ENCODE measurements around the gene GNAQ. TPM values are rescaled to one million over a fixed set of nuclear protein-coding genes. Genes with fewer than 3 reads are reported as not detected.

GNAQ gene
- total RNA-seq, 2 experiments from 2014 or later = 17.8 to 18.1 TPM

DNA sequence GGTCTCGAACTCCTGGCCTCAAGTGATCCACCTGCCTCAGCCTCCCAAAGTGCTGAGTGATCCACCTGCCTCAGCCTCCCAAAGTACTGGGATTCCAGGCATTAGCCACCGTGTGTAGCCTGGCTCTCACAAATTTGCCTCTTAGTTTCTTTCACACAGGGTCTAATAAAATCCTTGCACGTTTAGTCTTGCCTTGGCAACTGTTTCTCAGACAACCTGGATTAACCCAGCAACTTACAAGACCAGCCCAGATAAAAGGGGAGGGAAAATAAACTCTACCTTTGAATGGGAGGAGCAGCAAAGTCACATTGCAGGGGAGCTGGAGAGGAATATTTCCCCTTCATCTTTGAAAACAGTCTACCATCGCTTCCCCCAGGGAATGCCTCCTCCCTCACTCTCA, 354.2 kb downstream of the GNAQ start:
- intact Hi-C loops (cut with micrococcal nuclease) = no loop called here
- ChIA-PET CTCF (no interaction called here), POLR2A (no interaction called here)
- H3K9me3 Mint-ChIP-seq = no peaks in the 10 kb centered on the region
- H3K36me3 Mint-ChIP-seq (ENCODE audit: low read depth) = no peaks in the 10 kb centered on the region
- H3K27me3 Mint-ChIP-seq = no peaks in the 10 kb centered on the region
- no peak for DNase-seq
- TF ChIP-seq, protein P1, sequence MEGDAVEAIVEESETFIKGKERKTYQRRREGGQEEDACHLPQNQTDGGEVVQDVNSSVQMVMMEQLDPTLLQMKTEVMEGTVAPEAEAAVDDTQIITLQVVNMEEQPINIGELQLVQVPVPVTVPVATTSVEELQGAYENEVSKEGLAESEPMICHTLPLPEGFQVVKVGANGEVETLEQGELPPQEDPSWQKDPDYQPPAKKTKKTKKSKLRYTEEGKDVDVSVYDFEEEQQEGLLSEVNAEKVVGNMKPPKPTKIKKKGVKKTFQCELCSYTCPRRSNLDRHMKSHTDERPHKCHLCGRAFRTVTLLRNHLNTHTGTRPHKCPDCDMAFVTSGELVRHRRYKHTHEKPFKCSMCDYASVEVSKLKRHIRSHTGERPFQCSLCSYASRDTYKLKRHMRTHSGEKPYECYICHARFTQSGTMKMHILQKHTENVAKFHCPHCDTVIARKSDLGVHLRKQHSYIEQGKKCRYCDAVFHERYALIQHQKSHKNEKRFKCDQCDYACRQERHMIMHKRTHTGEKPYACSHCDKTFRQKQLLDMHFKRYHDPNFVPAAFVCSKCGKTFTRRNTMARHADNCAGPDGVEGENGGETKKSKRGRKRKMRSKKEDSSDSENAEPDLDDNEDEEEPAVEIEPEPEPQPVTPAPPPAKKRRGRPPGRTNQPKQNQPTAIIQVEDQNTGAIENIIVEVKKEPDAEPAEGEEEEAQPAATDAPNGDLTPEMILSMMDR (IDR thresholded peaks at IDR 0.05) = no peak
- no peak overlapping the region for H3K27ac Mint-ChIP-seq
- no peak overlapping the region for H3K4me3 Mint-ChIP-seq
- H3K4me1 Mint-ChIP-seq (ENCODE audit: low read depth) = no peaks in the 10 kb centered on the region
- no peak for ATAC-seq

DNA sequence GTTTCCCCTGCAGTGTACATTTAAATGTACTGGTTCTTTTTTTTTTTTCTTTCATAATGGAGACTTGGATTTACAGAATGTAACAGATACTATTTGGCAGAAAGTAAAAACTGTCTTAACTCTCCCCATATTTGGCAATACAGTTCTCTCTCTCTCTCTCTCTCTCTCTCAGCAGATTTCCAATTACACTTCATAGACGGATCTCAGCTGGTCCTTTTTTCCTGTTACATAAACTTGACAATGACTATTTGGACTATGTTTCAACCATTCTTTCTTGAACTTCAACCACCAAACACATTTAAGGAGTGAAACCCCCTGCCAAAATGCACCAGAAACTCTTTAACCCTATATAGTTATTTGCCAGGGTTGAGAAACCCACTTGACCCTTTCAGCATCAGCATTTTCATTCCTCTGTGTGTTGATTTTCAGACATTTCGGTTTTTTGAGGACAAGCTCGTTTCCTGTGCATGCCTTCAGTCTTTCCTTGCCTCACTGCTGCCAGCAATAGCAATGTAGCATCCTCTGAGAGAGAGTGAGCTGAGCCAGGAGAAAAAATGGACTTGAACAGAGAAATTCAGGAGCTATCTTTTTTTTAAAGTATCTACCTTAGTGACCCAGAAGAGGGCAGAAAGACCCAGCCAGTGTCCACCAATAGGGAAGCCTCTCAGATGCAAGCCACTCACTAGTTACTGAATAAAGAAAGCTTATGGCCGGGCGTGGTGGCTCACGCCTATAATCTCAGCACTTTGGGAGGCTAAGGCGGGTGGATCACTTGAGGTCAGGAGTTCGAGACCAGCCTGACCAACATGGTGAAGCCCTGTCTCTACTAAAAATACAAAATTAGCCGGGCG, 357.4 kb downstream of the GNAQ start:
- ChIA-PET POLR2A (interaction anchor here (0.6 to 0.7 kb wide), 2 partner anchors 63 to 272 kb away, joined by 3 read pairs; no protein-coding TSS in a partner anchor), CTCF (interaction anchor here (0.6 to 1.8 kb wide), 5 partner anchors 14 to 241 kb away, joined by 3 to 4 read pairs (median 3); no protein-coding TSS in a partner anchor)
- DNase-seq = no peak
- Mint-ChIP-seq H3K4me1 (ENCODE audit: low read depth) (no peaks in the 10 kb centered on the region), H3K27ac (no peak overlapping the region), H3K36me3 (ENCODE audit: low read depth) (no peaks in the 10 kb centered on the region), H3K4me3 (no peak overlapping the region), H3K27me3 (peaks cover 2% of the 10 kb centered on the region), H3K9me3 (no peaks in the 10 kb centered on the region)
- intact Hi-C loops (cut with micrococcal nuclease) = no loop called here
- TF ChIP-seq, protein P1 (IDR thresholded peaks at IDR 0.05) = no peak
- ATAC-seq = no peak

DNA sequence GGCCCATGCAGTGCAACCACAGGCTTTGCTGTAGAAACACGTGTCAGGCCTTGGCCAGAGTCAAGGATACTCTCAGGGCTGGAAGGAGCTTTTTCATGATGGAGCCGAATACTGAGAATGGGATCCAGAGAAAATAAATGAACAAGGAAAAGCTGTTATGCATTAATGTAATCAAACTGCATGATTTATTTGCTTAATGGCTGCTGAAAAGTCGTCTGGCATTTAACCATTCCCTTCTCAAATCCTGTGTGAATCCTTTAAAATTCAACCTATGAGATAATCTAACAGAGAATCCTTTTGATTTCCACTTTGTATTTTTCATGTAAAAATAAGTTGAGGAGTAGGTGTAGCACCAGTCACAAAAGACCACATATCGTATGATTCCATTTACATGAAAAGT, 359.4 kb downstream of the GNAQ start:
- Mint-ChIP-seq H3K9me3 (no peaks in the 10 kb centered on the region), H3K27me3 (peaks cover 2% of the 10 kb centered on the region), H3K4me1 (ENCODE audit: low read depth) (no peaks in the 10 kb centered on the region), H3K4me3 (no peak overlapping the region), H3K36me3 (ENCODE audit: low read depth) (no peaks in the 10 kb centered on the region), H3K27ac (no peak overlapping the region)
- POLR2A ChIA-PET = no interaction called here
- CTCF ChIA-PET = no interaction called here
- TF ChIP-seq, protein P1 (IDR thresholded peaks at IDR 0.05) = no peak
- ATAC-seq = no peak
- intact Hi-C loops (cut with micrococcal nuclease) = no loop called here
- DNase-seq = no peak

DNA sequence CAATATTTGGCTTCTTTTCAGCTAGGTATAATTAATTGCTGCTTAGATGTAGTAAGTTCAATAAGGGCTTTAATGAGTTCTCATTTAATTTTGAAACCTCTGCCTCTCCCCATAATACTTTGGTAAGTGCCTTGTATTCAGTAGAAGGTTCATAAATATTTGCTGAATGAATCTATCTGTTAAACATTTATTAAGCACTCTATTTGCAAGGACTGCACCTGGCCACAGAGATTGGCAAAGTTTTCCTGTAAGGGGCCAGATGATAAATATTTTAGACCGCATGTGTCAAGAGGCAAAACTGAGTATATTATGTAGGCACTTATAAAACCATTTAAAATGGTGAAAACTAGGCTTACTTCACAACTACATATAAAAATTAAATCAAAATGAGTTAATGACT, 364.5 kb downstream of the GNAQ start:
- ChIA-PET POLR2A (no interaction called here), CTCF (no interaction called here)
- ATAC-seq (no peak), DNase-seq (no peak)
- TF ChIP-seq, protein P1 (IDR thresholded peaks at IDR 0.05) = no peak
- no peaks in the 10 kb centered on the region for H3K9me3 Mint-ChIP-seq
- H3K4me1 Mint-ChIP-seq (ENCODE audit: low read depth) = no peaks in the 10 kb centered on the region
- no peak overlapping the region for H3K27ac Mint-ChIP-seq
- no peaks in the 10 kb centered on the region for H3K36me3 Mint-ChIP-seq (ENCODE audit: low read depth)
- H3K4me3 Mint-ChIP-seq = no peak overlapping the region
- intact Hi-C loops (cut with micrococcal nuclease) = no loop called here
- peaks cover 10% of the 10 kb centered on the region for H3K27me3 Mint-ChIP-seq

Other genes with a start within 250 kb of the GNAQ start
- gene CEP78, start 204.3 kb upstream of the GNAQ start, total RNA-seq = 10 to 100 TPM; 37.7 to 40.8 TPM

All from activated CD8-positive, alpha-beta T cell treated with anti-CD3 and anti-CD28 coated beads for 36 hours (primary cell).